IMR-90 (cell line): ENCODE results near the gene SPTSSA. TPM values are rescaled to one million over a fixed set of nuclear protein-coding genes. Genes with fewer than 3 reads are reported as not detected.

Experiments used
- ATAC-seq: fragments of 200-7000 bp; cut with Tn5 transposase; 2 replicates; pipeline ENCODE4 v1.9.1; 2020; ENCODE audit warnings: low read depth, mild to moderate bottlenecking, moderate library complexity
- BruUV-seq: library from RNA; stranded (reverse); fragments of 400-500 nt; replicated peaks from 2 replicates; lab custom pipeline; 2021; lab: Mats Ljungman, UMichigan
- CTCF ChIA-PET: fragments of 300-600 bp; formaldehyde crosslinking; extraction: SDS; loops from one replicate; lab custom pipeline; 2021; ENCODE audit warnings: antibody characterized with exemption; lab: Yijun Ruan, JAX
- POLR2A ChIA-PET: fragments of 300-600 bp; sonication (Branson Sonifier 250); formaldehyde crosslinking; loops from one replicate; lab custom pipeline; 2022; ENCODE audit warnings: antibody characterized with exemption; ENCODE audit not compliant: unreplicated experiment; lab: Charles Lee
- DNase-seq: peaks from one replicate; pipeline ENCODE4 v3.0.0; 2013
- H2AFZ ChIP-seq: replicated peaks from 2 replicates; pipeline ENCODE3; 2013; ENCODE audit warnings: low read length, mild to moderate bottlenecking; ENCODE audit not compliant: poor library complexity
- H2AK5ac ChIP-seq: 2 replicates; pipeline ENCODE4 v1.6.1; 2013; ENCODE audit warnings: low read depth, low read length, inconsistent platforms
- H2AK9ac ChIP-seq: replicated peaks from 2 replicates; pipeline ENCODE3; 2013; ENCODE audit warnings: mild to moderate bottlenecking, low read depth, low read length, moderate library complexity; ENCODE audit not compliant: poor library complexity
- H2BK120ac ChIP-seq: 2 replicates; pipeline ENCODE4 v1.6.1; 2013; ENCODE audit warnings: low read depth, low read length, inconsistent platforms
- H2BK15ac ChIP-seq: 3 replicates; pipeline ENCODE4 v1.6.1; 2013; ENCODE audit warnings: low read depth, low read length, inconsistent platforms
- H2BK20ac ChIP-seq: 2 replicates; pipeline ENCODE4 v1.6.1; 2013; ENCODE audit warnings: low read depth, mild to moderate bottlenecking, inconsistent platforms, low read length, moderate library complexity
- H2BK5ac ChIP-seq: 2 replicates; pipeline ENCODE4 v1.6.1; 2013; ENCODE audit warnings: mild to moderate bottlenecking, low read depth, low read length, inconsistent platforms; ENCODE audit not compliant: poor library complexity, severe bottlenecking
- H3K14ac ChIP-seq: replicated peaks from 2 replicates; pipeline ENCODE4 v1.6.1; 2013; ENCODE audit warnings: low read depth, low read length, inconsistent platforms
- H3K18ac ChIP-seq: 2 replicates; pipeline ENCODE4 v1.6.1; 2013; ENCODE audit warnings: low read depth, low read length, control low read depth
- H3K23ac ChIP-seq: 2 replicates; pipeline ENCODE4 v1.6.1; 2013; ENCODE audit warnings: low read depth, low read length, inconsistent platforms
- H3K27ac ChIP-seq: 2 replicates; pipeline ENCODE4 v1.5.1; 2013; ENCODE audit warnings: mild to moderate bottlenecking, control low read depth, low read length; ENCODE audit not compliant: insufficient read depth
- H3K27me3 ChIP-seq: 2 replicates; pipeline ENCODE4 v1.6.1; 2013; ENCODE audit warnings: low read length; ENCODE audit not compliant: control insufficient read depth, insufficient read depth
- H3K36me3 ChIP-seq: 2 replicates; pipeline ENCODE4 v1.6.1; 2013; ENCODE audit warnings: low read length, mixed read lengths; ENCODE audit not compliant: control insufficient read depth, insufficient read depth
- H3K4ac ChIP-seq: 2 replicates; pipeline ENCODE4 v1.6.1; 2013; ENCODE audit warnings: low read depth, low read length, inconsistent platforms
- H3K4me1 ChIP-seq: 2 replicates; pipeline ENCODE4 v1.6.1; 2013; ENCODE audit warnings: low read length, mixed read lengths; ENCODE audit not compliant: control insufficient read depth, insufficient read depth
- H3K4me2 ChIP-seq: 2 replicates; pipeline ENCODE4 v1.6.1; 2013; ENCODE audit warnings: low read depth, mild to moderate bottlenecking, control low read depth, low read length, moderate library complexity
- H3K4me3 ChIP-seq: 2 replicates; pipeline ENCODE4 v1.5.1; 2013; ENCODE audit warnings: low read depth, mild to moderate bottlenecking, control low read depth, low read length, moderate library complexity; ENCODE audit not compliant: insufficient read depth
- H3K56ac ChIP-seq: 2 replicates; pipeline ENCODE4 v1.6.1; 2013; ENCODE audit warnings: low read length, inconsistent platforms; ENCODE audit not compliant: insufficient read depth; ENCODE audit errors: extremely low read depth
- H3K79me1 ChIP-seq, 2 experiments: 2 replicates each; pipeline ENCODE4 v1.6.1; 2013; ENCODE audit warnings: low read length in 2 of 2, inconsistent platforms in 1 of 2, low read depth in 1 of 2
- H3K9ac ChIP-seq: 2 replicates; pipeline ENCODE4 v1.6.1; 2013; ENCODE audit warnings: low read depth, low read length, control low read depth
- H3K9me1 ChIP-seq: 2 replicates; pipeline ENCODE4 v1.6.1; 2013; ENCODE audit warnings: low read length, inconsistent platforms; ENCODE audit not compliant: insufficient read depth
- H3K9me3 ChIP-seq: 2 replicates; pipeline ENCODE4 v1.6.1; 2013; ENCODE audit warnings: low read length; ENCODE audit not compliant: control insufficient read depth, insufficient read depth
- H4K20me1 ChIP-seq: 2 replicates; pipeline ENCODE4 v1.6.1; 2013; ENCODE audit warnings: low read length, inconsistent platforms; ENCODE audit not compliant: insufficient read depth
- H4K5ac ChIP-seq: 2 replicates; pipeline ENCODE4 v1.6.1; 2013; ENCODE audit warnings: mild to moderate bottlenecking, low read depth, low read length, control low read depth
- H4K8ac ChIP-seq, 2 experiments: 2 replicates each; pipeline ENCODE4 v1.6.1; 2013; ENCODE audit warnings: low read depth in 2 of 2, low read length in 2 of 2, control low read depth in 1 of 2, inconsistent platforms in 1 of 2
- H4K91ac ChIP-seq: 2 replicates; pipeline ENCODE4 v1.6.1; 2013; ENCODE audit warnings: low read depth, low read length, inconsistent platforms; ENCODE audit not compliant: insufficient read depth
- BHLHE40 ChIP-seq: fragments of 150-350 bp; IDR thresholded peaks from 2 replicates; pipeline ENCODE4 v1.6.1; 2016; ENCODE audit warnings: mild to moderate bottlenecking, low read depth, low read length
- CEBPB ChIP-seq: IDR thresholded peaks from 2 replicates; pipeline ENCODE4 v1.6.1; 2012; ENCODE audit warnings: low read depth, low read length, improper control_type of control experiment
- CHD1 ChIP-seq: IDR thresholded peaks from 2 replicates; pipeline ENCODE4 v1.6.1; 2012; ENCODE audit warnings: low read depth, low read length, improper control_type of control experiment
- FOS ChIP-seq: fragments of 150-350 bp; IDR thresholded peaks from 2 replicates; pipeline ENCODE4 v1.6.1; 2016; ENCODE audit warnings: low read depth, low read length
- MAFK ChIP-seq: IDR thresholded peaks from 2 replicates; pipeline ENCODE4 v1.6.1; 2012; ENCODE audit warnings: low read depth, low read length, improper control_type of control experiment
- MAZ ChIP-seq: IDR thresholded peaks from 2 replicates; pipeline ENCODE4 v1.6.1; 2012; ENCODE audit warnings: low read depth, mild to moderate bottlenecking, low read length, improper control_type of control experiment, moderate library complexity, borderline replicate concordance
- MXI1 ChIP-seq: IDR thresholded peaks from 2 replicates; pipeline ENCODE4 v1.6.1; 2012; ENCODE audit warnings: low read depth, mild to moderate bottlenecking, low read length, moderate library complexity, borderline replicate concordance
- NFE2L2 ChIP-seq: fragments of 150-350 bp; IDR thresholded peaks from 2 replicates; pipeline ENCODE4 v1.6.1; 2016; ENCODE audit warnings: low read depth, mild to moderate bottlenecking, low read length
- POLR2A ChIP-seq: IDR thresholded peaks from 2 replicates; pipeline ENCODE4 v1.6.1; 2012; ENCODE audit warnings: mild to moderate bottlenecking, low read depth, low read length
- RAD21 ChIP-seq: IDR thresholded peaks from 2 replicates; pipeline ENCODE4 v1.6.1; 2012; ENCODE audit warnings: low read length, improper control_type of control experiment
- RCOR1 ChIP-seq: IDR thresholded peaks from 2 replicates; pipeline ENCODE4 v1.6.1; 2012; ENCODE audit warnings: mild to moderate bottlenecking, low read length, improper control_type of control experiment; ENCODE audit not compliant: insufficient replicate concordance
- RFX5 ChIP-seq: IDR thresholded peaks from 2 replicates; pipeline ENCODE4 v1.8.0; 2012; ENCODE audit warnings: low read depth, mild to moderate bottlenecking, low read length, moderate library complexity
- SMC3 ChIP-seq: fragments of 150-350 bp; IDR thresholded peaks from 2 replicates; pipeline ENCODE4 v1.6.1; 2016; ENCODE audit warnings: low read depth, mild to moderate bottlenecking, antibody characterized with exemption, low read length, moderate library complexity
- WGBS, 2 experiments: methylation state at CpG; one replicate each; pipeline versions ENCODE4 v1.1.5 to v1.1.7; 2013; ENCODE audit warnings: missing lambda C conversion rate in 2 of 2; ENCODE audit not compliant: insufficient read length in 1 of 2; ENCODE audit errors: extremely low coverage in 2 of 2; 5-methylcytosine and 5-hydroxymethylcytosine counted together
- dilution Hi-C: fragments of 300-500 bp; cut with HindIII; formaldehyde crosslinking; loops from one replicate; pipeline ENCODE4 v1.14.3; 2018; ENCODE audit warnings: low sequenced_read_pairs; ENCODE audit not compliant: unreplicated experiment
- in situ Hi-C: fragments of 300-500 bp; cut with MboI; formaldehyde crosslinking; loops from 3 replicates; pipeline ENCODE4 v1.14.3; 2019; ENCODE audit warnings: low sequenced_read_pairs, inconsistent platforms, mixed read lengths
- intact Hi-C: fragments of 100-400 bp; cut with micrococcal nuclease; formaldehyde crosslinking; loops from 2 replicates; pipeline ENCODE4 v1.10.0; 2022
- polyA plus RNA-seq, 3 experiments: library from polyadenylated mRNA; depleted of rRNA; stranded (reverse); fragments of >200 nt; gene quantifications; 2 replicates each; pipeline ENCODE4 v1.2.3, GENCODE V29; 2012; ENCODE audit warnings: low replicate concordance in 1 of 3
- total RNA-seq: library from RNA; depleted of rRNA; stranded (reverse); fragments of >200 nt; gene quantifications from 2 replicates; pipeline ENCODE4 v1.2.3, GENCODE V29; 2012
- TF ChIP-seq, protein P1 (sequence below): fragments of 150-350 bp; IDR thresholded peaks from 2 replicates; pipeline ENCODE4 v1.6.1; 2016; ENCODE audit warnings: low read depth, mild to moderate bottlenecking, low read length, moderate library complexity, borderline replicate concordance
- TF ChIP-seq, protein P2 (sequence below): conservative IDR thresholded peaks from 2 replicates; pipeline ENCODE4 v1.5.1; 2012; ENCODE audit warnings: mild to moderate bottlenecking, low read depth, low read length, improper control_type of control experiment
- TF ChIP-seq, protein P3 (sequence below): fragments of 150-350 bp; IDR thresholded peaks from 2 replicates; pipeline ENCODE4 v1.6.1; 2017; ENCODE audit warnings: mild to moderate bottlenecking, antibody characterized with exemption, low read length, low read depth

SPTSSA gene
- total and polyA plus RNA-seq, 2 of the 4 experiments (the other 2 are of a cell fraction) = 10.8 to 26.2 TPM

DNA sequence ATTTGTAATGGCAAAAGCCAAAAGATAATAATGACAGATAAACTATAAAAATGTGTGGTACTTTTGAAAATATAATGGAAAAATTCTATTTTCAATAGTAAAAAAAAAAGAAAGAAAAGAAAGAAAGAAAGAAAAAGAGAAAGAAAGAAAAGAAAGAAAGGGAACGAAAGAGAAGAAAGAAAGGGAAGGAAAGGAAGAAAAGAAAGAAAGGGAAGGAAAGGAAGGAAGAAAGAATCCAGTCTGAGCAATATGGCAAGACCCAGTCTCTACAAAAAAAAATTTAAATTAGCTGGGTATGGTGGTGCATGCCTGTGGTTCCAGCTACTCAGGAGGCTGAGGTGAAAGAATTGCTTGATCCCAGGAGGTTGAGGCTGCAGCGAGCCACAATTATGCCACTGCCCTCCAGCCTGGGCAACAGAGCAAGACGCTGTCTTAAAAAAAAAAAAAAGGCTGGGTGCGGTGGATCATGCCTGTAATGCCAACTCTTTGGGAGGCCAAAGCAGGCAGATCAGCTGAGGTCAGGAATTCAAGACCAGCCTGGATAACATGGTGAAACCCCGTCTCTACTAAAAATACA is 39.1 kb upstream of the SPTSSA start:
- Histone ChIP-seq H3K79me1 (no peaks in the 10 kb centered on the region), H3K27ac (no peak overlapping the region)
- TF ChIP-seq, protein P1, sequence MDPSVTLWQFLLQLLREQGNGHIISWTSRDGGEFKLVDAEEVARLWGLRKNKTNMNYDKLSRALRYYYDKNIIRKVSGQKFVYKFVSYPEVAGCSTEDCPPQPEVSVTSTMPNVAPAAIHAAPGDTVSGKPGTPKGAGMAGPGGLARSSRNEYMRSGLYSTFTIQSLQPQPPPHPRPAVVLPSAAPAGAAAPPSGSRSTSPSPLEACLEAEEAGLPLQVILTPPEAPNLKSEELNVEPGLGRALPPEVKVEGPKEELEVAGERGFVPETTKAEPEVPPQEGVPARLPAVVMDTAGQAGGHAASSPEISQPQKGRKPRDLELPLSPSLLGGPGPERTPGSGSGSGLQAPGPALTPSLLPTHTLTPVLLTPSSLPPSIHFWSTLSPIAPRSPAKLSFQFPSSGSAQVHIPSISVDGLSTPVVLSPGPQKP = no peak
- TF ChIP-seq RCOR1 (no peak), RFX5 (no peak), BHLHE40 (no peak), SMC3 (no peak), MAFK (no peak), FOS (no peak), CHD1 (no peak), POLR2A (no peak), NFE2L2 (no peak), CEBPB (no peak), MAZ (no peak), RAD21 (no peak), MXI1 (no peak)
- TF ChIP-seq, protein P2, sequence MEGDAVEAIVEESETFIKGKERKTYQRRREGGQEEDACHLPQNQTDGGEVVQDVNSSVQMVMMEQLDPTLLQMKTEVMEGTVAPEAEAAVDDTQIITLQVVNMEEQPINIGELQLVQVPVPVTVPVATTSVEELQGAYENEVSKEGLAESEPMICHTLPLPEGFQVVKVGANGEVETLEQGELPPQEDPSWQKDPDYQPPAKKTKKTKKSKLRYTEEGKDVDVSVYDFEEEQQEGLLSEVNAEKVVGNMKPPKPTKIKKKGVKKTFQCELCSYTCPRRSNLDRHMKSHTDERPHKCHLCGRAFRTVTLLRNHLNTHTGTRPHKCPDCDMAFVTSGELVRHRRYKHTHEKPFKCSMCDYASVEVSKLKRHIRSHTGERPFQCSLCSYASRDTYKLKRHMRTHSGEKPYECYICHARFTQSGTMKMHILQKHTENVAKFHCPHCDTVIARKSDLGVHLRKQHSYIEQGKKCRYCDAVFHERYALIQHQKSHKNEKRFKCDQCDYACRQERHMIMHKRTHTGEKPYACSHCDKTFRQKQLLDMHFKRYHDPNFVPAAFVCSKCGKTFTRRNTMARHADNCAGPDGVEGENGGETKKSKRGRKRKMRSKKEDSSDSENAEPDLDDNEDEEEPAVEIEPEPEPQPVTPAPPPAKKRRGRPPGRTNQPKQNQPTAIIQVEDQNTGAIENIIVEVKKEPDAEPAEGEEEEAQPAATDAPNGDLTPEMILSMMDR = no peak
- TF ChIP-seq, protein P3, sequence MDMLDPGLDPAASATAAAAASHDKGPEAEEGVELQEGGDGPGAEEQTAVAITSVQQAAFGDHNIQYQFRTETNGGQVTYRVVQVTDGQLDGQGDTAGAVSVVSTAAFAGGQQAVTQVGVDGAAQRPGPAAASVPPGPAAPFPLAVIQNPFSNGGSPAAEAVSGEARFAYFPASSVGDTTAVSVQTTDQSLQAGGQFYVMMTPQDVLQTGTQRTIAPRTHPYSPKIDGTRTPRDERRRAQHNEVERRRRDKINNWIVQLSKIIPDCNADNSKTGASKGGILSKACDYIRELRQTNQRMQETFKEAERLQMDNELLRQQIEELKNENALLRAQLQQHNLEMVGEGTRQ = no peak

More for the DNA sequence above, 39.1 kb upstream of the SPTSSA start:
- Histone ChIP-seq H2AK9ac (no peak overlapping the region), H2BK120ac (no peak overlapping the region), H2BK20ac (no peak overlapping the region), H2BK15ac (no peak overlapping the region), H3K4me1 (peaks cover 19% of the 10 kb centered on the region), H3K23ac (no peak overlapping the region), H3K56ac (no peak overlapping the region), H2AFZ (no peak overlapping the region), H2AK5ac (no peak overlapping the region), H3K9ac (no peak overlapping the region), H4K8ac (no peak overlapping the region), H3K4me3 (no peak overlapping the region), H3K9me3 (no peaks in the 10 kb centered on the region), H3K36me3 (no peaks in the 10 kb centered on the region), H3K18ac (no peak overlapping the region), H3K14ac (no peak overlapping the region), H2BK5ac (no peak overlapping the region), H3K4ac (no peak overlapping the region), H4K20me1 (no peaks in the 10 kb centered on the region), H3K9me1 (peaks cover 3% of the 10 kb centered on the region; the same call in 1 of the 2 replicates), H4K91ac (peak overlapping the region; percentile 27; the same call in 1 of the 2 replicates), H3K27me3 (no peaks in the 10 kb centered on the region), H3K4me2 (no peak overlapping the region), H4K5ac (no peak overlapping the region)
- intact Hi-C loops (no loop called here), in situ Hi-C loops (no loop called here), dilution Hi-C loops (no loop called here)
- no TSS peak for BruUV-seq
- DNase-seq (no peak), ATAC-seq (no peak)
- CTCF ChIA-PET = interaction anchor here (0.6 to 0.7 kb wide), 2 partner anchors 17 to 19 kb away, joined by 4 to 6 read pairs; no protein-coding TSS in a partner anchor
- 94% methylated on average over 2 of the region's 5 CpGs; no CpG with 5 or more reads in 1 of the 2 experiments for WGBS, 2 experiments
- POLR2A ChIA-PET = no interaction called here
